ENCODE data around the gene PCCA. TPM values are rescaled to one million over a fixed set of nuclear protein-coding genes. Genes with fewer than 3 reads are reported as not detected.

The PCCA gene
- total RNA-seq, 4 donors from 2014 or later: 46.9 to 66.0 (median 49.4) TPM

GRCh38 chr13:100100115-100100879, 11.4 kb downstream of the PCCA start:
- Histone ChIP-seq H3K27ac (peak overlapping the region in 3 of 4 donors; percentile 12 to 16 (median 14)), H3K36me3 (no peaks in the 10 kb centered on the region), H3K27me3 (no peaks in the 10 kb centered on the region), H3K4me1 (peaks cover 0 to 23% (median 2%) of the 10 kb centered on the region in 4 donors), H3K9me3 (no peaks in the 10 kb centered on the region), H3K4me3 (no peak overlapping the region)
- DNase-seq: no peak
- TF ChIP-seq POLR2A (IDR thresholded peaks at IDR 0.05) (no peak), CTCF (IDR thresholded peaks at IDR 0.05) (no peak)

- Histone ChIP-seq H3K27ac (no peak overlapping the region), H3K36me3 (no peaks in the 10 kb centered on the region), H3K27me3 (no peaks in the 10 kb centered on the region), H3K9me3 (no peaks in the 10 kb centered on the region), H3K4me1 (peaks cover 0 to 23% (median 2%) of the 10 kb centered on the region in 4 donors), H3K4me3 (no peak overlapping the region)
- TF ChIP-seq POLR2A (IDR thresholded peaks at IDR 0.05) (no peak), CTCF (IDR thresholded peaks at IDR 0.05) (no peak)
- DNase-seq: no peak
Observed at GRCh38 chr13:100102042-100102441, 13.1 kb downstream of the PCCA start.

GRCh38 chr13:100106005-100106404, 17.1 kb downstream of the PCCA start:
- no peaks in the 10 kb centered on the region for H3K36me3 ChIP-seq
- no peak for TF ChIP-seq POLR2A (IDR thresholded peaks at IDR 0.05)
- TF ChIP-seq CTCF (IDR thresholded peaks at IDR 0.05): no peak
- H3K4me3 ChIP-seq: no peak overlapping the region
- H3K27ac ChIP-seq: peak overlapping the region in 3 of 4 donors; percentile 14 to 39 (median 22)
- H3K27me3 ChIP-seq: no peaks in the 10 kb centered on the region
- H3K9me3 ChIP-seq: no peaks in the 10 kb centered on the region
- no peak for DNase-seq
- peaks cover 0 to under 1% (median 0%) of the 10 kb centered on the region in 4 donors for H3K4me1 ChIP-seq

- H3K27me3 ChIP-seq: no peaks in the 10 kb centered on the region
- no peak for DNase-seq
- no peaks in the 10 kb centered on the region for H3K36me3 ChIP-seq
- H3K4me3 ChIP-seq: no peak overlapping the region
- no peaks in the 10 kb centered on the region for H3K4me1 ChIP-seq
- no peak for TF ChIP-seq CTCF (IDR thresholded peaks at IDR 0.05)
- no peak for TF ChIP-seq POLR2A (IDR thresholded peaks at IDR 0.05)
- no peak overlapping the region for H3K27ac ChIP-seq
- no peaks in the 10 kb centered on the region for H3K9me3 ChIP-seq
Observed at GRCh38 chr13:100106705-100107104, 17.8 kb downstream of the PCCA start.

GRCh38 chr13:100108913-100109507, 20.1 kb downstream of the PCCA start:
- no peaks in the 10 kb centered on the region for H3K9me3 ChIP-seq
- no peak for DNase-seq

More at GRCh38 chr13:100108913-100109507, 20.1 kb downstream of the PCCA start:
- no peak overlapping the region for H3K4me3 ChIP-seq
- TF ChIP-seq POLR2A (IDR thresholded peaks at IDR 0.05): no peak
- TF ChIP-seq CTCF (IDR thresholded peaks at IDR 0.05): no peak
- H3K4me1 ChIP-seq: no peaks in the 10 kb centered on the region
- H3K27me3 ChIP-seq: no peaks in the 10 kb centered on the region
- H3K36me3 ChIP-seq: peaks cover 0 to 13% (median 0%) of the 10 kb centered on the region in 3 donors
- H3K27ac ChIP-seq: no peak overlapping the region

Measured in Peyer's patch (tissue), 4 donors.